OCI-LY3 (cell line): ENCODE data around the gene MGST2.

Source experiments
- CTCF ChIP-seq: fragments of 200-600, 300-600 bp; sonication (generic); IDR thresholded peaks from 2 replicates; pipeline ENCODE4 v1.5.1; 2014; ENCODE audit warnings: antibody characterized with exemption, low read length, low read depth
- EZH2phosphoT487 ChIP-seq: fragments of 200-600 bp; shearing (Covaris generic); IDR thresholded peaks from 2 replicates; pipeline ENCODE4 v1.6.1; 2018; ENCODE audit warnings: antibody characterized with exemption, mixed run types, low read depth

GRCh38 chr4:139635966-139636365, 29.7 kb upstream of the MGST2 start:
- no peak for TF ChIP-seq CTCF
- no peak for TF ChIP-seq EZH2phosphoT487
